ENCODE results near the gene IFNA2. TPM values are rescaled to one million over a fixed set of nuclear protein-coding genes. Genes with fewer than 3 reads are reported as not detected.

Gene IFNA2
- total and polyA plus RNA-seq, 2 donors (not counting 1 experiment from before 2014, with no cell fraction given): not detected

GRCh38 chr9:21398955-21399489, 13.8 kb upstream of the IFNA2 start:
- no peaks in the 10 kb centered on the region for H3K4me1 ChIP-seq (ENCODE audit: control insufficient read depth, extremely low read depth, insufficient read depth, low read length)
- no peak for DNase-seq (ENCODE audit: low read depth in 2 of 2)
- no peak overlapping the region for H3K4me3 ChIP-seq (replicated peaks in 1 of 4; ENCODE audit: control extremely low read depth in 1 of 4, insufficient read depth in 1 of 4, low read depth in 3 of 4, low read length in 4 of 4)
- H3K27ac ChIP-seq (ENCODE audit: insufficient read depth, low read length): no peak overlapping the region
- H4K20me1 ChIP-seq (ENCODE audit: control insufficient read depth, extremely low read depth, insufficient read depth, low read length): no peaks in the 10 kb centered on the region
- peaks cover 46% of the 10 kb centered on the region for H3K27me3 ChIP-seq (ENCODE audit: control insufficient read depth, insufficient read depth, low read length)
- no peak for TF ChIP-seq CTCF (conservative IDR thresholded peaks at IDR 0.05 in 1 of 2, IDR thresholded peaks at IDR 0.05 in 1 of 2; ENCODE audit: low read depth in 1 of 2, low read length in 2 of 2)
- TF ChIP-seq EZH2 (IDR thresholded peaks at IDR 0.05; ENCODE audit: low read length, missing control alignments): no peak
- H3K9me3 ChIP-seq (ENCODE audit: control insufficient read depth, insufficient read depth, low read depth, low read length): no peaks in the 10 kb centered on the region
- no peak overlapping the region for H3K9ac ChIP-seq (ENCODE audit: insufficient read depth, low read length)
- H3K4me2 ChIP-seq (ENCODE audit: extremely low read depth, insufficient read depth, low read length): no peak overlapping the region
- H2AFZ ChIP-seq (ENCODE audit: low read length): no peak overlapping the region
- no peaks in the 10 kb centered on the region for H3K79me2 ChIP-seq (ENCODE audit: control insufficient read depth, insufficient read depth, low read length)
- H3K36me3 ChIP-seq (ENCODE audit: control insufficient read depth, insufficient read depth, low read length): no peaks in the 10 kb centered on the region

- Histone ChIP-seq H2AFZ (ENCODE audit: low read length) (peak overlapping the region; percentile 58), H3K9ac (ENCODE audit: insufficient read depth, low read length) (peak overlapping the region; percentile 8), H3K27me3 (ENCODE audit: control insufficient read depth, insufficient read depth, low read length) (peaks cover 37% of the 10 kb centered on the region), H3K9me3 (ENCODE audit: control insufficient read depth, insufficient read depth, low read depth, low read length) (no peaks in the 10 kb centered on the region), H3K4me2 (ENCODE audit: extremely low read depth, insufficient read depth, low read length) (peak overlapping the region; percentile 86), H3K27ac (ENCODE audit: insufficient read depth, low read length) (no peak overlapping the region), H3K79me2 (ENCODE audit: control insufficient read depth, insufficient read depth, low read length) (no peaks in the 10 kb centered on the region), H3K4me1 (ENCODE audit: control insufficient read depth, extremely low read depth, insufficient read depth, low read length) (no peaks in the 10 kb centered on the region), H3K4me3 (replicated peaks in 1 of 4; ENCODE audit: control extremely low read depth in 1 of 4, insufficient read depth in 1 of 4, low read depth in 3 of 4, low read length in 4 of 4) (peak overlapping the region; percentile 44 to 63 (median 50)), H3K36me3 (ENCODE audit: control insufficient read depth, insufficient read depth, low read length) (no peaks in the 10 kb centered on the region), H4K20me1 (ENCODE audit: control insufficient read depth, extremely low read depth, insufficient read depth, low read length) (no peaks in the 10 kb centered on the region)
- peak in 1 of 2 donors; percentile 18 for DNase-seq (ENCODE audit: low read depth in 2 of 2)
- TF ChIP-seq CTCF (conservative IDR thresholded peaks at IDR 0.05 in 1 of 2, IDR thresholded peaks at IDR 0.05 in 1 of 2; ENCODE audit: low read depth in 1 of 2, low read length in 2 of 2) (peak; percentile 80 to 84), EZH2 (IDR thresholded peaks at IDR 0.05; ENCODE audit: low read length, missing control alignments) (peak; percentile 42)
Observed at GRCh38 chr9:21395778-21396717, 10.8 kb upstream of the IFNA2 start.

- H3K27me3 ChIP-seq (ENCODE audit: control insufficient read depth, insufficient read depth, low read length): peaks cover 25% of the 10 kb centered on the region
- H3K9ac ChIP-seq (ENCODE audit: insufficient read depth, low read length): no peak overlapping the region
- peak in 1 of 2 donors; percentile 5 for TF ChIP-seq CTCF (conservative IDR thresholded peaks at IDR 0.05 in 1 of 2, IDR thresholded peaks at IDR 0.05 in 1 of 2; ENCODE audit: low read depth in 1 of 2, low read length in 2 of 2)
- TF ChIP-seq EZH2 (IDR thresholded peaks at IDR 0.05; ENCODE audit: low read length, missing control alignments): no peak
- no peak overlapping the region for H3K27ac ChIP-seq (ENCODE audit: insufficient read depth, low read length)
- no peak overlapping the region for H2AFZ ChIP-seq (ENCODE audit: low read length)
- H4K20me1 ChIP-seq (ENCODE audit: control insufficient read depth, extremely low read depth, insufficient read depth, low read length): no peaks in the 10 kb centered on the region
- H3K36me3 ChIP-seq (ENCODE audit: control insufficient read depth, insufficient read depth, low read length): no peaks in the 10 kb centered on the region
- DNase-seq (ENCODE audit: low read depth in 2 of 2): no peak
- no peak overlapping the region for H3K4me3 ChIP-seq (replicated peaks in 1 of 4; ENCODE audit: control extremely low read depth in 1 of 4, insufficient read depth in 1 of 4, low read depth in 3 of 4, low read length in 4 of 4)
- H3K4me1 ChIP-seq (ENCODE audit: control insufficient read depth, extremely low read depth, insufficient read depth, low read length): no peaks in the 10 kb centered on the region
- H3K4me2 ChIP-seq (ENCODE audit: extremely low read depth, insufficient read depth, low read length): no peak overlapping the region
- no peaks in the 10 kb centered on the region for H3K9me3 ChIP-seq (ENCODE audit: control insufficient read depth, insufficient read depth, low read depth, low read length)
- H3K79me2 ChIP-seq (ENCODE audit: control insufficient read depth, insufficient read depth, low read length): no peaks in the 10 kb centered on the region
Observed at GRCh38 chr9:21392270-21392669, 7.1 kb upstream of the IFNA2 start.
